OCI-LY7 (cell line): ENCODE measurements around the gene ZPBP. TPM values are rescaled to one million over a fixed set of nuclear protein-coding genes. Genes with fewer than 3 reads are reported as not detected.

Experiments used
- Bru-seq: library from RNA; stranded (reverse); fragments of 400-500 nt; gene quantifications from one replicate; lab custom pipeline; 2021; lab: Mats Ljungman, UMichigan
- BruChase-seq, 2 experiments: library from RNA; stranded (reverse); fragments of 400-500 nt; gene quantifications; one replicate each; lab custom pipeline; 2021; lab: Mats Ljungman, UMichigan
- BruUV-seq: library from RNA; stranded (reverse); fragments of 400-500 nt; replicated peaks from 2 replicates; lab custom pipeline; 2021; lab: Mats Ljungman, UMichigan
- CTCF ChIA-PET: fragments of 300-600 bp; sonication (Branson Sonifier 250); formaldehyde crosslinking; loops from one replicate; lab custom pipeline; 2022; ENCODE audit warnings: antibody characterized with exemption; ENCODE audit not compliant: unreplicated experiment; lab: Charles Lee
- POLR2A ChIA-PET: fragments of 300-600 bp; sonication (Branson Sonifier 250); formaldehyde crosslinking; loops from one replicate; lab custom pipeline; 2022; ENCODE audit warnings: antibody characterized with exemption; lab: Charles Lee
- DNase-seq: peaks from one replicate; pipeline ENCODE4 v3.0.0-alpha.2; 2015; ENCODE audit warnings: low spot score
- H2AFZ ChIP-seq: fragments of 200-600 bp; sonication (generic), shearing (Covaris generic); 2 replicates; pipeline ENCODE4 v1.6.1; 2014; ENCODE audit warnings: mild to moderate bottlenecking, antibody characterized with exemption, low read length, moderate library complexity
- H3K27ac ChIP-seq: fragments of 200-600 bp; sonication (generic); 2 replicates; pipeline ENCODE4 v1.5.1; 2014; ENCODE audit warnings: mixed run types, low read depth, mild to moderate bottlenecking, moderate library complexity, low read length, inconsistent platforms; ENCODE audit not compliant: poor library complexity, severe bottlenecking
- H3K36me3 ChIP-seq: fragments of 200-600 bp; sonication (generic); 2 replicates; pipeline ENCODE4 v1.6.1; 2014; ENCODE audit warnings: mild to moderate bottlenecking, antibody characterized with exemption, low read length, moderate library complexity, mixed read lengths; ENCODE audit not compliant: insufficient read depth
- H3K4me1 ChIP-seq: fragments of 200-600 bp; sonication (generic); 2 replicates; pipeline ENCODE4 v1.5.1; 2014; ENCODE audit warnings: mild to moderate bottlenecking, low read length; ENCODE audit not compliant: insufficient read depth, poor library complexity, severe bottlenecking
- H3K4me2 ChIP-seq: fragments of 200-600 bp; sonication (generic); 2 replicates; pipeline ENCODE4 v1.6.1; 2014; ENCODE audit warnings: mild to moderate bottlenecking, low read length
- H3K4me3 ChIP-seq: fragments of 200-600 bp; sonication (generic); 2 replicates; pipeline ENCODE4 v1.5.1; 2014; ENCODE audit warnings: mild to moderate bottlenecking, low read depth, low read length; ENCODE audit not compliant: poor library complexity, severe bottlenecking
- H3K79me2 ChIP-seq: fragments of 200-600 bp; sonication (generic); 2 replicates; pipeline ENCODE4 v1.6.1; 2016; ENCODE audit warnings: low read depth, mild to moderate bottlenecking, low read length, moderate library complexity, mixed read lengths; ENCODE audit not compliant: insufficient read depth
- H3K9me2 ChIP-seq: fragments of 200-600 bp; sonication (generic); 2 replicates; pipeline ENCODE4 v1.6.1; 2016; ENCODE audit warnings: mild to moderate bottlenecking, low read length, mixed read lengths; ENCODE audit not compliant: insufficient read depth
- H3K9me3 ChIP-seq: fragments of 200-600 bp; sonication (generic); 2 replicates; pipeline ENCODE4 v1.6.1; 2014; ENCODE audit warnings: mild to moderate bottlenecking, mixed run types, low read length, mixed read lengths
- H4K20me1 ChIP-seq: fragments of 200-600 bp; sonication (generic); 2 replicates; pipeline ENCODE4 v1.6.1; 2014; ENCODE audit warnings: mild to moderate bottlenecking, antibody characterized with exemption, low read length, moderate library complexity, mixed read lengths; ENCODE audit not compliant: insufficient read depth
- EZH2phosphoT487 ChIP-seq: fragments of 200-600 bp; sonication (generic); IDR thresholded peaks from 2 replicates; pipeline ENCODE4 v1.6.1; 2018; ENCODE audit warnings: low read depth, borderline replicate concordance, mild to moderate bottlenecking, mixed run types, antibody characterized with exemption, low read length, moderate library complexity, mixed read lengths
- intact Hi-C: fragments of 100-400 bp; cut with micrococcal nuclease; formaldehyde crosslinking; loops from one replicate; pipeline ENCODE4 v1.10.0; 2022; ENCODE audit not compliant: unreplicated experiment
- long read RNA-seq: library from polyadenylated mRNA; stranded (forward); transcript quantifications from one replicate; pipeline ENCODE4 v2.0.0, GENCODE V29; 2022
- total RNA-seq, 2 experiments: library from RNA; depleted of rRNA in 1 of 2; stranded (reverse); fragments of >200 nt in 1 of 2; shearing (Covaris generic) in 1 of 2; gene quantifications; 2 replicates each; pipeline ENCODE4 v1.2.3, GENCODE V29; 2014 to 2022
- TF ChIP-seq, protein P1 (sequence below): fragments of 200-600 bp; sonication (generic); conservative IDR thresholded peaks from 2 replicates; pipeline ENCODE4 v1.5.1; 2014; ENCODE audit warnings: mild to moderate bottlenecking, antibody characterized with exemption, low read length, moderate library complexity, mixed read lengths

Gene ZPBP
- not detected in 2 replicates for total RNA-seq (2014; rRNA removed; shearing (Covaris generic))
- total RNA-seq (2022), result not detected in 2 replicates
- Bru-seq, nascent RNA, result percentile 6 among the genes with signal in this experiment
- BruChase-seq, experiment 1, labeled RNA remaining after a 6-hour chase, result percentile 5 among the genes with signal in this experiment
- BruChase-seq, experiment 2, labeled RNA remaining after a 2-hour chase, result percentile 9 among the genes with signal in this experiment
- long read RNA-seq, partial matches to known transcripts, result 0 of 1 reads
- long read RNA-seq, other reads (novel, unspliced or antisense), result 1 of 1 reads

DNA sequence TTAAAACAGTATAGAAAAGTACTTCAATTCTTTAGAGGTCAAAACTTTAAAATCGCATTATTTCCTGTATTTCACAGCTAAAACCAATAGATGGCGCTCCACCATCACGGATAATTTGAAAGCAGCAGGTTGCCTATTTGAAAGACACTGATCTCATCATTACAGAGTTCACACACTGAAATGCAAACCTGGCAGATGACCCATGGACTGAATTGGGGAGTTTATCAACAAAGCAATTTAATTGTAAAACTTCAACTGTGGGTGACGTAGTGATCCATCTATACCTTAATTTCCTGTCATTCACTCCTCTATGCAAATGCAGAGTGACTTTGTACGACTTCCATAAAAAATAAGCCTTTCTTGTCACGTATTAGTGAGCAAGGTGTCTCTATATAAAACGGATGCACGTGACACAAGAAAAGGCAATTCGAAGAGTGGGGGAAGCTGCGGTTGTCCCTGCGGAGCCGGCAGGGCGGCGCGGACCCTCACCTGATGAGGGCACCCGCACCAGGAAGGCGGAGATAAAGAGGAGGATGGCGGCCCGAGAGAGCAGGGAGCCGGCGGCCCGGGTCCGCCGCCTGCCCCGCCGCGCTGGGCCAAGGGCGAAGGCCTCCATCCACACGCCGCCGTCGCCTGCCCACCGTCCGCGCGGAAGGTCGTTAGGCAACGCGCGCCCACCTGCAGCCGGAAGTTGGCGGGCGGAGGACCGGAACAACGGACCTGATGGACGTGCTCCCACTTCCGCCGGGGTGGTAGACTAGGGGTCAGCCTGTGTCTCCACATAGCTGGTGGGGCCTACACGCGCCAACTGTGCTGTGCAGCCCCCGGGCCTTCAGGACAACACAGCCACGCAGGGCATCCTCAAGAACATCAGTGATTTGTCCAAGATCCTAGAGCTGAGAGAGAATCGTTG lies at the start of gene ZPBP:
ZPBP (minus strand) TSS at position 668 of the 913 bp plus-strand sequence; CDS start at position 616, 52 bp downstream.
- Histone ChIP-seq H3K27ac (no peak within 1 kb of the TSS), H2AFZ (no peak within 1 kb of the TSS; the same call in 1 of the 2 replicates), H3K4me1 (peaks cover 5% of the 10 kb centered on the region), H4K20me1 (no peaks in the 10 kb centered on the region), H3K79me2 (no peaks in the 10 kb centered on the region), H3K4me2 (peak within 1 kb of the TSS; percentile 53; the same call in 1 of the 2 replicates), H3K4me3 (no peak within 1 kb of the TSS), H3K9me2 (no peaks in the 10 kb centered on the region), H3K9me3 (no peaks in the 10 kb centered on the region), H3K36me3 (no peaks in the 10 kb centered on the region)
- POLR2A ChIA-PET, result interaction anchor here (0.7 to 1.0 kb wide), 3 partner anchors 18 to 698 kb away, joined by 3 to 5 read pairs (median 3); partner anchors contain the start of gene FIGNL1
- intact Hi-C loops, result loop anchor here (1.0 to 5.0 kb wide), 3 partner anchors 325 to 1069 kb away; no protein-coding TSS in a partner anchor
- no peak for TF ChIP-seq EZH2phosphoT487
- TF ChIP-seq, protein P1, sequence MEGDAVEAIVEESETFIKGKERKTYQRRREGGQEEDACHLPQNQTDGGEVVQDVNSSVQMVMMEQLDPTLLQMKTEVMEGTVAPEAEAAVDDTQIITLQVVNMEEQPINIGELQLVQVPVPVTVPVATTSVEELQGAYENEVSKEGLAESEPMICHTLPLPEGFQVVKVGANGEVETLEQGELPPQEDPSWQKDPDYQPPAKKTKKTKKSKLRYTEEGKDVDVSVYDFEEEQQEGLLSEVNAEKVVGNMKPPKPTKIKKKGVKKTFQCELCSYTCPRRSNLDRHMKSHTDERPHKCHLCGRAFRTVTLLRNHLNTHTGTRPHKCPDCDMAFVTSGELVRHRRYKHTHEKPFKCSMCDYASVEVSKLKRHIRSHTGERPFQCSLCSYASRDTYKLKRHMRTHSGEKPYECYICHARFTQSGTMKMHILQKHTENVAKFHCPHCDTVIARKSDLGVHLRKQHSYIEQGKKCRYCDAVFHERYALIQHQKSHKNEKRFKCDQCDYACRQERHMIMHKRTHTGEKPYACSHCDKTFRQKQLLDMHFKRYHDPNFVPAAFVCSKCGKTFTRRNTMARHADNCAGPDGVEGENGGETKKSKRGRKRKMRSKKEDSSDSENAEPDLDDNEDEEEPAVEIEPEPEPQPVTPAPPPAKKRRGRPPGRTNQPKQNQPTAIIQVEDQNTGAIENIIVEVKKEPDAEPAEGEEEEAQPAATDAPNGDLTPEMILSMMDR, result peak; percentile 99
- no TSS peak for BruUV-seq
- DNase-seq, result peak; percentile 69
- CTCF ChIA-PET, result interaction anchor here (1.0 to 1.3 kb wide), 2 partner anchors 361 to 540 kb away, joined by 3 to 4 read pairs; no protein-coding TSS in a partner anchor

DNA sequence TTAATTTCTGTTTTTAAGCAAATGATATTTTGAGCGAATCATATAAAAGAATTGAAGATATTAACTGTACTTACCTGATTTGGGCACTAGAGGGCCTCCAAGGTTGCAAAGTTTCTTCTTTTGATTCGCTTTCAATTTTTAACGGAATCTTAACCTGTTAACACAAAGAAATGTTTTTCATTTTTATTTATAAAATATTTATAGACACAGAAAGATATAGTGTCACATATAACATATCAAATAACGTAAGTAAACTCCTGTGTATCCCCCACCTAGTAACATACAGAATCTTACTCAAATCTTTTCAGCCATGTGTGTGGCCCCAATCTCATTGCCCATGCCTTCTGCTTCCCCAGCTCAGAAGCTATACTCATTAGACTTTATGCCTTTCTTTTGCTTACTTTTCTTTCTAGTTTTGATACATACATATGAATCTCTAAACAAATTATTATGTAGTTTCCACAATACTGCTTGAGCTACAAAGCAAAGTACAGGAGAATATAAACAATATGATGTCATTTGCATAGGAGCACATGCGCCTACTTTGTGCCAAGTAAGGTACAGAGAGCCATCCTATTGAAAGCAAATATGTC lies 49.5 kb upstream of the ZPBP start:
- Histone ChIP-seq H3K27ac (peak overlapping the region; percentile 99), H3K79me2 (no peaks in the 10 kb centered on the region), H3K4me2 (peak overlapping the region; percentile 48), H3K9me3 (peaks cover 10% of the 10 kb centered on the region), H2AFZ (peak overlapping the region; percentile 88), H3K4me1 (peaks cover 70% of the 10 kb centered on the region), H4K20me1 (no peaks in the 10 kb centered on the region), H3K36me3 (no peaks in the 10 kb centered on the region), H3K9me2 (no peaks in the 10 kb centered on the region), H3K4me3 (no peak overlapping the region)
- POLR2A ChIA-PET, result interaction anchor here (0.9 to 12.9 kb wide), 7 partner anchors 12 to 226 kb away, joined by 3 to 293 read pairs (median 4); partner anchors contain the start of gene IKZF1
- intact Hi-C loops, result loop anchor here (1.0 to 2.0 kb wide), 4 partner anchors 22 to 276 kb away; no protein-coding TSS in a partner anchor
- CTCF ChIA-PET, result interaction anchor here (0.6 to 3.5 kb wide), 7 partner anchors 10 to 276 kb away, joined by 3 to 15 read pairs (median 3); no protein-coding TSS in a partner anchor
- TF ChIP-seq EZH2phosphoT487, result no peak
- TF ChIP-seq, protein P1, result peak; percentile 96
- BruUV-seq, result no TSS peak
- peak; percentile 80 for DNase-seq
